Kidney (tissue), 14 donors: ENCODE measurements around the gene DGKI. TPM values are rescaled to one million over a fixed set of nuclear protein-coding genes. Genes with fewer than 3 reads are reported as not detected.

Source experiments
- DNase-seq, 5 donors: peaks; one replicate each; pipeline ENCODE4 v3.0.0-alpha.2; 2013 to 2020
- FAIRE-seq: peaks from 2 replicates; lab custom pipeline; 2012; peaks lifted over from hg19 to GRCh38; lab: Jason Lieb, UNC
- H3K27ac ChIP-seq, 2 donors: one replicate each; pipeline ENCODE4 v1.7.0; 2013; ENCODE audit warnings: low read depth in 2 of 2, low read length in 2 of 2, inconsistent platforms in 1 of 2
- H3K27me3 ChIP-seq: one replicate; pipeline ENCODE4 v1.7.1; 2013; ENCODE audit warnings: low read length, inconsistent platforms; ENCODE audit not compliant: control insufficient read depth, insufficient read depth
- H3K36me3 ChIP-seq, 3 donors: one replicate each; pipeline versions ENCODE4 v1.7.0 to v1.7.1; 2013; ENCODE audit warnings: low read length in 3 of 3, control low read depth in 1 of 3, inconsistent platforms in 1 of 3; ENCODE audit not compliant: insufficient read depth in 3 of 3, control insufficient read depth in 2 of 3
- H3K4me1 ChIP-seq, 3 donors: one replicate each; pipeline versions ENCODE4 v1.7.0 to v1.7.1; 2013; ENCODE audit warnings: low read length in 3 of 3, inconsistent platforms in 1 of 3, low read depth in 1 of 3; ENCODE audit not compliant: control insufficient read depth in 2 of 3, insufficient read depth in 2 of 3
- H3K4me3 ChIP-seq, 3 donors: one replicate each; pipeline versions ENCODE4 v1.7.0 to v1.8.1; 2013; ENCODE audit warnings: low read length in 3 of 3, control low read depth in 1 of 3, inconsistent platforms in 1 of 3
- H3K9ac ChIP-seq, 3 donors: one replicate each; pipeline versions ENCODE4 v1.7.0 to v1.7.1; 2013; ENCODE audit warnings: low read length in 3 of 3, control low read depth in 1 of 3, inconsistent platforms in 1 of 3
- H3K9me3 ChIP-seq, 3 donors: one replicate each; pipeline versions ENCODE4 v1.7.0 to v1.7.1; 2013; ENCODE audit warnings: low read length in 3 of 3, control low read depth in 1 of 3, inconsistent platforms in 1 of 3; ENCODE audit not compliant: control insufficient read depth in 2 of 3, insufficient read depth in 1 of 3
- intact Hi-C: fragments of 100-400 bp; cut with DNase I; formaldehyde crosslinking; loops from one replicate; pipeline ENCODE4 v1.11.1; 2022
- polyA plus RNA-seq: library from polyadenylated mRNA; stranded (reverse); fragments of 350-450 nt; fragmentation: Illumina TruSeq; extraction: RNeasy Lipid Tissue Mini Kit (QIAGEN cat#74804); gene quantifications from one replicate; pipeline ENCODE4 v1.2.3, GENCODE V29; 2014; ENCODE audit warnings: low read depth, low replicate concordance; ENCODE audit not compliant: insufficient read depth
- total RNA-seq: library from RNA; stranded (reverse); fragmentation: NEBNext Ultra II Directional; extraction: Animal tissue kit (Norgen Biotek cat#: 25700); gene quantifications from one replicate; pipeline ENCODE4 v1.2.1, GENCODE V29; 2021
- TF ChIP-seq, protein P1 (sequence below): IDR thresholded peaks from 3 replicates; pipeline ENCODE4 v1.5.1; 2012; ENCODE audit warnings: mild to moderate bottlenecking, moderate library complexity, borderline replicate concordance; ENCODE audit not compliant: insufficient read depth; ENCODE audit errors: extremely low read depth
- donor health status: control.
- donor health status: control.
- donor health status: control.
- donor health status: control.
- donor health status: control.
- donor health status: DM: yes; HTN: yes; CAD: no.
- donor health status: Normal renal cell carcinoma (clear cell type).

The DGKI gene
- total and polyA plus RNA-seq, 2 donors from 2014 or later = 1.3 to 2.5 TPM

- H3K36me3 ChIP-seq = no peaks in the 10 kb centered on the region
- no peak overlapping the region for H3K4me3 ChIP-seq
- H3K27ac ChIP-seq = no peak overlapping the region
- H3K9ac ChIP-seq = no peak overlapping the region
- DNase-seq = no peak
- no peak for FAIRE-seq
- peaks cover 0 to 3% (median 0%) of the 10 kb centered on the region in 3 donors for H3K9me3 ChIP-seq
- TF ChIP-seq, protein P1, sequence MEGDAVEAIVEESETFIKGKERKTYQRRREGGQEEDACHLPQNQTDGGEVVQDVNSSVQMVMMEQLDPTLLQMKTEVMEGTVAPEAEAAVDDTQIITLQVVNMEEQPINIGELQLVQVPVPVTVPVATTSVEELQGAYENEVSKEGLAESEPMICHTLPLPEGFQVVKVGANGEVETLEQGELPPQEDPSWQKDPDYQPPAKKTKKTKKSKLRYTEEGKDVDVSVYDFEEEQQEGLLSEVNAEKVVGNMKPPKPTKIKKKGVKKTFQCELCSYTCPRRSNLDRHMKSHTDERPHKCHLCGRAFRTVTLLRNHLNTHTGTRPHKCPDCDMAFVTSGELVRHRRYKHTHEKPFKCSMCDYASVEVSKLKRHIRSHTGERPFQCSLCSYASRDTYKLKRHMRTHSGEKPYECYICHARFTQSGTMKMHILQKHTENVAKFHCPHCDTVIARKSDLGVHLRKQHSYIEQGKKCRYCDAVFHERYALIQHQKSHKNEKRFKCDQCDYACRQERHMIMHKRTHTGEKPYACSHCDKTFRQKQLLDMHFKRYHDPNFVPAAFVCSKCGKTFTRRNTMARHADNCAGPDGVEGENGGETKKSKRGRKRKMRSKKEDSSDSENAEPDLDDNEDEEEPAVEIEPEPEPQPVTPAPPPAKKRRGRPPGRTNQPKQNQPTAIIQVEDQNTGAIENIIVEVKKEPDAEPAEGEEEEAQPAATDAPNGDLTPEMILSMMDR = no peak
- no peaks in the 10 kb centered on the region for H3K4me1 ChIP-seq
- H3K27me3 ChIP-seq = no peaks in the 10 kb centered on the region
- intact Hi-C loops = no loop called here
Measured at GRCh38 chr7:137747359-137748031, 99.3 kb downstream of the DGKI start.

DNA sequence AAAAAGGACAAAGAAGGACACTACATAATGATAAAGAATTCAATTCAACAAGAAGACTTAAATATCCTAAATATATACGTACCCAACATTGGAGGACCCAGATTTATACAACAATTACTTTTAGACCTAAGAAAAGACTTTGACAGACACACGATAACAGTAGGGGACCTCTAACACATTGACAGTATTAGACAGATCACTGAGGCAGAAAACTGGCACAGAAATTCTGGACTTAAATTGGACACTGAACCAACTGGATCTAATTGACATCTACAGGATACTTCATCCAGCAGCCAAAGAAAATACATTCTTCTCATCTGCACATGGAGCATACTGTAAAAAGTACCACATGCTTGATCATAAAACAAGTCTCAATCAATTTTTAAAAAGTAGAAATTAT, 103.8 kb downstream of the DGKI start:
- Histone ChIP-seq H3K27ac (no peak overlapping the region), H3K27me3 (no peaks in the 10 kb centered on the region), H3K9ac (no peak overlapping the region), H3K4me3 (no peak overlapping the region), H3K9me3 (peaks cover 0 to 3% (median 0%) of the 10 kb centered on the region in 3 donors), H3K36me3 (no peaks in the 10 kb centered on the region), H3K4me1 (no peaks in the 10 kb centered on the region)
- TF ChIP-seq, protein P1 = no peak
- intact Hi-C loops = no loop called here
- FAIRE-seq (no peak), DNase-seq (no peak)

GRCh38 chr7:137742051-137742450, 104.7 kb downstream of the DGKI start:
- intact Hi-C loops = no loop called here

More at GRCh38 chr7:137742051-137742450, 104.7 kb downstream of the DGKI start:
- Histone ChIP-seq H3K4me3 (no peak overlapping the region), H3K4me1 (no peaks in the 10 kb centered on the region), H3K9me3 (peaks cover 0 to 3% (median 0%) of the 10 kb centered on the region in 3 donors), H3K27ac (no peak overlapping the region), H3K36me3 (no peaks in the 10 kb centered on the region), H3K27me3 (no peaks in the 10 kb centered on the region), H3K9ac (no peak overlapping the region)
- FAIRE-seq (no peak), DNase-seq (no peak)
- TF ChIP-seq, protein P1 = no peak
